ES-I3 (cell line): ENCODE results near the gene TEX13D.
"Not testable (repeated sequence)": the region's sequence is repeated elsewhere in the genome, so short reads cannot be mapped to it uniquely, and the experiment has no call there.

Source experiments
- H3K36me3 ChIP-seq: 2 replicates; pipeline ENCODE4 v1.6.1; 2013; ENCODE audit warnings: mild to moderate bottlenecking, low read length, control low read depth, moderate library complexity; ENCODE audit not compliant: insufficient read depth
- H3K4me1 ChIP-seq: 2 replicates; pipeline ENCODE4 v1.6.1; 2013; ENCODE audit warnings: mild to moderate bottlenecking, control low read depth, low read length; ENCODE audit not compliant: insufficient read depth
- H3K9ac ChIP-seq: 2 replicates; pipeline ENCODE4 v1.6.1; 2013; ENCODE audit warnings: low read depth, mild to moderate bottlenecking, low read length, moderate library complexity
- H3K9me3 ChIP-seq: 2 replicates; pipeline ENCODE4 v1.6.1; 2013; ENCODE audit warnings: mild to moderate bottlenecking, low read length, moderate library complexity; ENCODE audit not compliant: control insufficient read depth, insufficient read depth

The TEX13D gene

DNA sequence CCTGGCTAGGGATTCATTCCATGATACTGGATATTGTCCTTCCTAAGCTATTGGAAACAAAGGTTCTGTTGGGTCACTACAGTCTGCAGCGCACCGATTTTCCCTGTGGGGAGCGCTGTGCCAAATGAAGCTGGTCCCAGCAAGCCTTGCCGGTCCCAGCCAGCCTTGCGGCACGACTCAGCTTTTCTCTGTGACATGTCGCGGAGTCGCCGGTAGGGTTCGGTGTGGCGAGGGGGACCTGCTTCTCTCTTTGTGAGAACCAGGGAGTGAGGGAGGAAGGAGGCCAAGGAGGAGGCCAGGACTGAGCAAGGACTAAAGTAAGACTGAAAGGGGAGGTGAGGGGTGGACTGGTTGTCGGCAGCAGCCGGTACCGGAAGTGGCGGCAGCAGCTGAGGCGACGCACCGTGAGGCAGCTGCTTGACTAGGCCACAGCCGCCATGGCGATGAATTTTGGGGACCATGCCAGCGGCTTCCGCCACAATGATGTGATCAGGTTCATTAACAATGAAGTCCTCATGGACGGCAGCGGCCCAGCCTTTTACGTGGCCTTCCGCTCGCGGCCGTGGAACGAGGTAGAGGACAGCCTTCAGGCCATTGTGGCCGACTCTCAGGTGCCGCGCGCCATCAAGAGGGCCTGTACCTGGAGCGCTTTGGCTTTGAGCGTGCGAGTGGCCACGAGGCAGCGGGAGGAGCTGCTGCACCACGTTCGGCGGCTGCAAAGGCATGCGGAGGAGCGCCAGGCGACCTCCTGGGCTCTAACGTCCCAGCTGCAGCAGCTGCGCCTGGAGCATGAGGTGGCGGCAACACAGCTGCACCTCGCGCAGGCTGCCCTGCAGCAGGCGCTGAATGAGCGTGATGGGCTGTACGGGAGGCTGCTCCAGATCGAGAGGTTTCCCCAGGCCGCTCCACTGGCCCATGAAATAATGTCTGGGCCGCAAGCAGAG lies at the start of gene TEX13D:
Gene TEX13D, plus strand, starts transcription at position 180 of the 944 bp plus-strand sequence. Its CDS starts 258 bp downstream, at position 438.
- H3K9me3 ChIP-seq: no peaks in the 10 kb centered on the region
- H3K9ac ChIP-seq: no peak within 1 kb of the TSS
- peaks cover 3% of the 10 kb centered on the region; the same call in 1 of the 2 replicates for H3K4me1 ChIP-seq
- no peaks in the 10 kb centered on the region for H3K36me3 ChIP-seq

DNA sequence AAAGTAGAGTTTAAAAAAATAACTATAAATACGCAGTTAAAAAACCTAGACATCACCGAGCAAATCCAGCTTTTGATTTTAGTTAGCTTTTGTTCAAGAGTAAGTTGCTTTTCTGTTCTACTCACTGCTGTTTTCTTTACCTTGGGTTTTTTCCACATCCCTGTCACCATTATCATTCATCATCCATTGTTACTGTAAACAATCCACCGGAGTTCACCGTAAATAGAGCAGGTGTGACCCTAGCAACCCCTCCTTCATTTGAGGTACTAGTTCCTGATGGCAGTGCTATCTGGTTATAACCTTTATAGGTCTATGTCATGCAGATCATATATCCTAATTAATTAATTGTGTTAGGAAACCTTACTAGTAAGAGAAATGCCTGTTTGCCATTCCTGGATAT lies 43.0 kb upstream of the TEX13D start:
- no peak overlapping the region for H3K9ac ChIP-seq
- 0 out of 2 replicates have a peak, but pooled peaks cover 4% of the 10 kb centered on the region for H3K9me3 ChIP-seq
- H3K36me3 ChIP-seq: no peaks in the 10 kb centered on the region
- H3K4me1 ChIP-seq: peaks cover 8% of the 10 kb centered on the region; the same call in 1 of the 2 replicates

DNA sequence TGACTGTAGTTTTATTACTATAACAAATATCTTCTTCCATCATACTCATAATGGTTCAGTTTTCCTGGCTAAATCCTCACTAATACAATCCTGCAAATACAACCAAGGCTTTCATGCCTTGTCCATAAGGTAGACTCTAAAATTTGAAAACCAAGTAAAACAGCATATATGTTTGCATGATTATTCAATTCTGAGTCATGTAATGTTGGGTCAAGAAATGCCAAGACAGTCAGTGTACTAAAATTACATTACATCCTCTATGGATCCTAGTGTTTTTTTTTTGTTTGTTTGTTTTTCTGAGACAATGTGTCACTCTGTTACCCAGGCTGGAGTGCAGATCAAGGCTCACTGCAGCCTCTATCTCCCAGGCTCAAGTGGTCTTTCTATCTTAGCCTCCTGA lies 38.6 kb upstream of the TEX13D start:
- H3K36me3 ChIP-seq: no peaks in the 10 kb centered on the region
- H3K9ac ChIP-seq: no peak overlapping the region
- H3K4me1 ChIP-seq: peaks cover 8% of the 10 kb centered on the region; the same call in 1 of the 2 replicates
- H3K9me3 ChIP-seq: 0 out of 2 replicates have a peak, but pooled peaks cover 4% of the 10 kb centered on the region

DNA sequence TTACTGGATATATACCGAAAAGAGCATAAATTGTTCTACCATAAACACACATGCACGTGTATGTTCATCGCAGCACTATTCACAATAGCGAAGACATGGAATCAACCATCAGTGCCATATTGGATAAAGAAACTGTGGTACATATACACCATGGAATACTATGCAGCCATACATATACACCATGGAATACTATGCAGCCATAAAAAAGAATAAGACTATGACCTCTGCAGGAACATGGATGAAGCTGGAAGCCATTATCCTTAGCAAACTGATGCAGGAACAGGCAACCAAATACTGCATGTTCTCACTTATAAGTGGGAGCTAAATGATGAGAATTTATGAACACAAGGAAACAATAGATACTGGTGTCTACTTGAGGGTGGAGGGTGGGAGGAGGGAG lies 33.1 kb upstream of the TEX13D start:
- not testable (repeated sequence) for H3K9ac ChIP-seq, H3K4me1 ChIP-seq, H3K36me3 ChIP-seq, H3K9me3 ChIP-seq

DNA sequence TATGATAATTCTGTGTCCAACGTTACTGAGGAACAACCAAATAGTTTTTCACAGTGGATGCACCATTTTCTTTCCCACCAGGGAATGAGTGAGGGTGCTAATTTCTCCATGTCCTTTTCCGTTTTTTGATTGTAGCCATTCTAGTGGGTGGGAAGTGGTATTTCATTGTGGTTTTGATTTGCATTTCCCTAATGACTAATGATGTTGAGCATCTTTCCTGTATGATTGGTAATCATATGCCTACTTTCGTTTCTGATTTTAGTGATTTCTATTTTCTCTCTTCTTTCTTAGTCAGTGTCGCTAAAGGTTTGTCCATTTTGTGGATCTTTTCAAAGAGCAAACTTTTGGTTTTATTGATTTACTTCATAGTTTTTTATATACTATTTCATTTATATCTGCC lies 32.1 kb upstream of the TEX13D start:
- Histone ChIP-seq H3K9me3 (no peaks in the 10 kb centered on the region), H3K4me1 (no peaks in the 10 kb centered on the region), H3K36me3 (no peaks in the 10 kb centered on the region), H3K9ac (no peak overlapping the region)

DNA sequence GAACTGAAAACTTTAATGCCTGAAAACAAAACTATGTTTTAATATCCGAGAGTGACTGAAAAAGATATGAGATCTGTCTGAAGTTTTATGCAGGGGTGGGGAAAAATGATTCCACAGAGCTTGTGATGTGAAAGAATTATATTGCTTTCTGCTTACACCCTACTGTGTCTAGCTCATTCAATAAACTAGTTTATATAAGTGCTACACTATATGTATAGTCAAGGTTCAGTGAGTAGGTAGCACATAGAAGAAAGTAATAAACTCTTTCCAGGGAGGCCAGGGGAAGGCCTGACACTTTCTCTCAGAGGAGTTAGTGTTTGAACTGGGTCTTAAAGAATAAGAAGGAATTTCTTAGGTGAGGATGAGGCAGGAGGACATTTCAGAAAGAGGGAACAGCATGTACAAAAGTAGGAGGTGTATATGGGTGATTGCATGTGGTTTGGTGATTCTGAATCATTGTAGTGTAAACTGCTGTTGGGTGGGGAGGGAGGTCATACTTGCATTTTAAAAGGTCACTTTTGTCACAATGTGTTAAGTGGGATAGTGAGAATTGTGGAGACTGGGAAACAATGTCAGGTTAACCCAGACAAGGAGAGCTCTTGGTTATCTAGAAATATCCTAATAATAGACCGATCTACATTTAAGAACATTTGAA lies 25.1 kb upstream of the TEX13D start:
- no peaks in the 10 kb centered on the region for H3K9me3 ChIP-seq
- no peaks in the 10 kb centered on the region for H3K4me1 ChIP-seq
- H3K36me3 ChIP-seq: no peaks in the 10 kb centered on the region
- no peak overlapping the region for H3K9ac ChIP-seq

DNA sequence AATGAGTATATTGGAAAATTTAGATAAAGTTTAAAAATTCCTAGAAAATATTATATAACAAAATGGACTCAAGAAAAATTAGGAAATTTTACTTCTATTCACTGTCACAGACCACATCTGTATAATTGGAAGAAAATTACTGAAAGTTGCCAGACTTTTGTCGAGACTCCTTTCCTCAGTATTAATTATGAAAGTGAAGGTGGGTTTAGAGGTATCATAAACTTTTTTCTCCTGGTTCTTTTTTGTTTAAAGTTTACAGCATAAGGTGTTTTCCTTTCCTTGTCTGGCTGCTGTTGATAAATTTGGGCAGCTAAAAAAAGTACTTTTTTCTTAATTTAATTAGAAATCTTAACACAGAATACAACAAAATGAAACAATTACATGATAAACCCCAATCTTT lies 6.7 kb upstream of the TEX13D start:
- H3K9me3 ChIP-seq: no peaks in the 10 kb centered on the region
- H3K4me1 ChIP-seq: peaks cover 3% of the 10 kb centered on the region; the same call in 1 of the 2 replicates
- H3K9ac ChIP-seq: no peak overlapping the region
- no peaks in the 10 kb centered on the region for H3K36me3 ChIP-seq

DNA sequence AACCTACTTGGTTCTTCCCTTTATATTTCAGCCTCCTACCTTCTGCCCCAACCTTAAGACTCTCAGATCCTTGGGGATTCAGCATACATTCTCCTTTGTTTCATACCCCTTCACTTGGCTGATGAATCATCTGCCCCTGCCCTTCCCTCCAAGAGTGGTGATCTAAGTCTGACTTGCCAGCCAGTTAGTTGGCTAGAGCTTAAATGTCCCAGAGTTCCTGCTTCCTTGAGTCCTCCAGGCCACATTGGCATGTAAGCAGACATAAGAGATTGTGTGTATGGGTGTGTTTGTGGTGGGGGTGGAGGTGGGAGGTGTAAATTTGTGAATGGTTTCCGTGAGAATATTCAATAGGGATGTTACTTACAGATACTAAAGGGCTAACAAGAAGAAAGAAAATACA lies 3.7 kb upstream of the TEX13D start:
- no peaks in the 10 kb centered on the region for H3K9me3 ChIP-seq
- H3K9ac ChIP-seq: no peak overlapping the region
- H3K4me1 ChIP-seq: peaks cover 3% of the 10 kb centered on the region; the same call in 1 of the 2 replicates
- no peaks in the 10 kb centered on the region for H3K36me3 ChIP-seq

DNA sequence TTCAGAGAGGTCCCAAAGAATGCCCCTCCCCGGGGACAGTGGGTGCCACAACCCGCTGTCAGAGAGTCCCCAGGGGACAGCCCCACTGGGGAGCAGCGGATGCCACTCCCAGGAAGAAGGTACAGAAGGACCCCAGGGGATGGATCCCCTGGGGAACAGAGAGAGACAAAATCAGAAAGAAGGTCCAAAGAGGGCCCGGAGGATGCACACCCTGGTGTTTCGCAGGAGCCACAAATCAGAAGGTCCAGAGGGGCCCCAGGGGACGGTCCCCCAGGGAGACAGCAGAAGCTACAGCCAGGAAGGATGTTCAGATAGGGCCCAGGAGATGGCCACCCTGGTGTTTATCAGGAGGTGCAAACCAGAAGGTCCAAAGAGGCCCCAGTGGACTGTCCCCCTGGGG lies 1.4 kb downstream of the TEX13D start:
- H3K36me3 ChIP-seq: no peaks in the 10 kb centered on the region
- no peaks in the 10 kb centered on the region for H3K9me3 ChIP-seq
- H3K9ac ChIP-seq: no peak overlapping the region
- no peaks in the 10 kb centered on the region for H3K4me1 ChIP-seq

DNA sequence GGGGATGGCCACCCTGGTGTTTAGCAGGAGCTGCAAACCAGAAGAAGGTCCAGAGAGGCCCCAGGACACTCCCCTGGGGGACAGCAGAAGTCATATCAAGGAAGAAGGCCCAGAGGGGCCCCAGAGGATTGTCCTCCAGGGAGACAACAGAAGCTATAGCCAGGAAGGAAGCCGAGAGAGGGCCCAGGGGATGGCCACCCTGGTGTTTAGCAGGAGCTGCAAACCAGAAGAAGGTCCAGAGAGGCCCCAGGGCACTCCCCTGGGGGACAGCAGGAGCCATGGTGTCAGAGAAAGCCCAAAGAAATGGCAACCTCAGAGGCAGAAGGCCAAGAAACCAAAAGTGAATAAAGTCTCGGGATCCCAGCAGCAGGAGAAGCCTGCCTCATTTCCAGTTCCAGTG lies 2.1 kb downstream of the TEX13D start:
- not testable (repeated sequence) for H3K4me1 ChIP-seq, H3K9ac ChIP-seq, H3K36me3 ChIP-seq, H3K9me3 ChIP-seq

DNA sequence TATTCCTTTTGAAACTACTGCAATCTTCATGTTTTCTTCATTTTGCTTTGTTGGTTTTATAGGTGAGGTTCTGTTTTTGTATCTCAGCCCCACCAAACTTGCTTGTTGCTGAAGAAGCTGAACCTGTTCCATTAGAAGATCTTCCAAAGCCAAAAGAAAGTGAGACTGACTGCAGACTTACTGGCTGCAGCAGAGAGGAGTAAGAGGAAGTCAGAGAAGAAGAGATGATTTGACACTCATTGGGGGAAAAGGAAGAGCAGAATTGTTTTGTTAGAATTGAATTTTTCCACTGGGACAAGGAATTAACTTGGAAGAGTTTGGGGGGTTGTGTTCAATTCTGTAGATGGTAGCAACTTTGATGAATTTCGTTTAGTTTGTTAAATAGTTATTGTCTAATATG lies 3.1 kb downstream of the TEX13D start:
- H3K9ac ChIP-seq: no peak overlapping the region
- H3K9me3 ChIP-seq: no peaks in the 10 kb centered on the region
- no peaks in the 10 kb centered on the region for H3K36me3 ChIP-seq
- no peaks in the 10 kb centered on the region for H3K4me1 ChIP-seq

DNA sequence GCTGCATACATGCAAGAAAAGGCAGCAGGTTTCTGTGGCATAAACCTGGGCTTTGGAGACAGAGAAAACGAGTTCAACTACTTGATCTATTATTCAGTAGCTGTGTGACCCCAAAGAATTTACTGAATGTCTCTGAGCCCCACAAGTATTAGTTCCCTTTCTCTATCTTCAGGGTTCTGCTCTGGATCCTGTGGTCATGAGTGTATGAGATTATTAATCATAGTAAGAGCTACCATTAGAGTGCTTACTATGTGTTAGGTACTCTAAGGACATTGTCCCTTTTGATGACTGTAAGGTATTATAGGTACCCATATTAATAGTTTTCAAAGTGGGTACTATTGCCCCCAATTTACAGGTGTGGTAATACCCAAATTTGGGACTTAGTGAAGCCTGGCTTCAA lies 5.5 kb downstream of the TEX13D start:
- Histone ChIP-seq H3K4me1 (no peaks in the 10 kb centered on the region), H3K36me3 (no peaks in the 10 kb centered on the region), H3K9ac (no peak overlapping the region), H3K9me3 (no peaks in the 10 kb centered on the region)

DNA sequence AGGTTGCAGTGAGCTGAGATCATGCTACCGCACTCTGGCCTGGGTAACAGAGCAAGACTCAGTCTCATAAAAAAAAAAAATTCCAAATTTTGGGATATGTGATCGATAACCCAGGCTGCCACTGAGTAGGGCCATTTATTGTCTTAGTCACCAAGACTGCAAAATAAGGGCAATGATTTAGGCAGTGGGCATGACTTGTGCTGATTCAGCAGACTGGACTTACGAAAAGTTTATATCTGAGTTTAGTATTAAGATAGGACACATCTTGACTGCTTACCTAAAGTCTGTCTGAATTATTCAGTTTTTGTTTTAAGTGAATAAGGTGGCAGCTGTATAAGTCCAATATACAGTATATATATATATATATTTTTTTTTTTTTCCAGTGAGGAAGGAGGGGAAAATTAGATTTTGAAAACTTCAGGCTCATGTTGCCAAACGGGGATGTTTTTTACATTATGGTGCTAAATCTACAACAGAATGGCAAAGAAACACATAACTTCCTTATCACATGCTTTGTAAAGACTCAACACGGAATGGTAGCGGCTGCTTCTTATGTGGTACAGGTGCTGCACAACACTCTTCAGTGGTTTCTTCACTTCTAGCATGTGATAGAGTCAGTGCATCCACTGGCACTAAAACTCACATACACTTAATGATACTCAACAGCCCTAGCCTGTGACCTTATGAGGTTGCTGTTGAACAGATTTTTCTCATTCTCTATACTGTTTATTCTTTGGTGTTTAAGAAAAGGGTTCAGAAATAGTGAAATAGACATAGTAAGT lies 6.5 kb downstream of the TEX13D start:
- H3K4me1 ChIP-seq: no peaks in the 10 kb centered on the region

DNA sequence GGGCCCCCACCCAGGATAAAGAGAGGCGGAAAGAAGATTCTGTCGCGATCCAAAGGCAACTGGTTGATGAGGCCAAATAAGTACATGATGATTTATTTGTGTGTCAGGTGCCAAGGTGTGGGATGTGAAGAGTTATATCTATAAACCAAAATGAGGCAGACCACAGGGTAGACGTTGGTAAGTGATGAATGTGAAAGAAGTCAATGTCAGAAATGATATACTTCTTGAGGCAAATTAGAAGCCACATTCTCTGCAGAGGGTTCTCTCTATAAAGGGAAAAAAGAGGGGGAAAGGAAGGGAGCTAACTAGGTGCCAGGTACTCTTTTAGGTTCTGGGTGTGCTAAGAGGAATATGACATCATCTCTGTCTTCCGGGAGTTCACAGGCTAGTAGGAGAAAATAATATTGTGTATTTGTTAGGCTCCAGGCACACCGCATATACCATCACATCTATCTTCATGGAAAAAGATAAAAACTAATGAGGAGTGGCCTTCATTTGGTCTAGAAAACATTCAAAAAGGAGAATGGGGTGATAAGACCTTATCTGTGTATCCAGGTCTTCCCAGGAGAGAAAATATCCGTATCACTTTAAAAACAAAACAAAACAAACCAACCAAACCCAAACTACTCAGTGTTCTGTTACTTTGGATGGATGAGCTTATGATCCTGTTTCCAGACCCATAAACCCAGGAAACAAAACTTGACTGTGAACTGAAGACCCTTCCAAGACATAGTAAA lies 9.1 kb downstream of the TEX13D start:
- Histone ChIP-seq H3K9me3 (no peaks in the 10 kb centered on the region), H3K9ac (no peak overlapping the region), H3K4me1 (no peaks in the 10 kb centered on the region), H3K36me3 (no peaks in the 10 kb centered on the region)

More for the DNA sequence above, 6.5 kb downstream of the TEX13D start:
- Histone ChIP-seq H3K9me3 (no peaks in the 10 kb centered on the region), H3K36me3 (no peaks in the 10 kb centered on the region), H3K9ac (no peak overlapping the region)
